CD4-positive, alpha-beta memory T cell (primary cell): Measurements from ENCODE around the gene CAPZB. TPM values are rescaled to one million over a fixed set of nuclear protein-coding genes. Genes with fewer than 3 reads are reported as not detected.

Experiments used
- CTCF ChIA-PET: fragments of 350-600 bp; sonication (Branson Sonifier 250); formaldehyde crosslinking; loops from one replicate; lab custom pipeline; 2021; ENCODE audit warnings: inconsistent platforms; ENCODE audit not compliant: partially characterized antibody; lab: Charles Lee
- POLR2A ChIA-PET: fragments of 350-600 bp; sonication (Branson Sonifier 250); formaldehyde crosslinking; loops from one replicate; lab custom pipeline; 2021; ENCODE audit not compliant: partially characterized antibody; lab: Charles Lee
- DNase-seq, 5 donors: peaks; one replicate each; pipeline versions ENCODE4 v3.0.0 to v3.0.0-alpha.2; 2020 to 2022; ENCODE audit warnings: mixed read lengths in 1 of 5
- H3K27ac ChIP-seq: one replicate; pipeline ENCODE4 v1.7.0; 2013; ENCODE audit warnings: low read depth, low read length
- H3K27me3 ChIP-seq: 2 replicates; pipeline ENCODE4 v1.7.0; 2013; ENCODE audit warnings: mild to moderate bottlenecking, low read length, moderate library complexity; ENCODE audit not compliant: insufficient read depth
- H3K36me3 ChIP-seq: 2 replicates; pipeline ENCODE4 v1.7.0; 2013; ENCODE audit warnings: mild to moderate bottlenecking, low read length, moderate library complexity; ENCODE audit not compliant: insufficient read depth
- H3K4me1 ChIP-seq: 2 replicates; pipeline ENCODE4 v1.7.0; 2013; ENCODE audit warnings: mild to moderate bottlenecking, low read length, moderate library complexity; ENCODE audit not compliant: insufficient read depth
- H3K4me3 ChIP-seq, 2 donors: one replicate each; pipeline ENCODE4 v1.7.0; 2013; ENCODE audit warnings: low read length in 2 of 2, mild to moderate bottlenecking in 1 of 2
- H3K9me3 ChIP-seq, 2 donors: one replicate each; pipeline ENCODE4 v1.7.0; 2013; ENCODE audit warnings: low read length in 2 of 2, control low read depth in 1 of 2; ENCODE audit not compliant: control insufficient read depth in 1 of 2
- H3K27ac Mint-ChIP-seq, 7 donors: one replicate each; pipeline ENCODE4 v1.8.0; 2020 to 2021; ENCODE audit warnings: mixed read lengths in 7 of 7, mild to moderate bottlenecking in 6 of 7, inconsistent platforms in 3 of 7, moderate library complexity in 3 of 7
- H3K27me3 Mint-ChIP-seq, 2 donors: one replicate each; pipeline ENCODE4 v1.8.0; 2020 to 2021; ENCODE audit warnings: mixed read lengths in 2 of 2
- H3K36me3 Mint-ChIP-seq, 2 donors: one replicate each; pipeline ENCODE4 v1.8.0; 2020 to 2021; ENCODE audit warnings: mixed read lengths in 2 of 2, inconsistent platforms in 1 of 2, mild to moderate bottlenecking in 1 of 2
- H3K4me1 Mint-ChIP-seq, 4 donors: one replicate each; pipeline ENCODE4 v1.8.0; 2020 to 2021; ENCODE audit warnings: mixed read lengths in 4 of 4, mild to moderate bottlenecking in 1 of 4
- H3K4me3 Mint-ChIP-seq, 8 donors: one replicate each; pipeline ENCODE4 v1.8.0; 2020 to 2021; ENCODE audit warnings: mixed read lengths in 8 of 8, mild to moderate bottlenecking in 7 of 8, moderate library complexity in 6 of 8, inconsistent platforms in 3 of 8
- H3K9me3 Mint-ChIP-seq, 8 donors: one replicate each; pipeline ENCODE4 v1.8.0; 2020 to 2021; ENCODE audit warnings: mixed read lengths in 8 of 8, mild to moderate bottlenecking in 5 of 8, inconsistent platforms in 3 of 8, moderate library complexity in 1 of 8
- intact Hi-C: fragments of 100-400 bp; cut with micrococcal nuclease; formaldehyde crosslinking; loops from one replicate; pipeline ENCODE4 v1.15.1; 2023
- polyA plus RNA-seq, 2 donors: library from polyadenylated mRNA; unstranded; fragments of 300-500 nt; fragmentation: Illumina TruSeq; gene quantifications; one replicate each; pipeline ENCODE4 v1.2.3, GENCODE V29; 2021
- total RNA-seq, 2 experiments: library from RNA; stranded (reverse); gene quantifications; one replicate each; pipeline ENCODE4 v1.2.3, GENCODE V29; 2021

The CAPZB gene
- total and polyA plus RNA-seq, 4 experiments from 2014 or later, result 244 to 602 (median 346) TPM

DNA sequence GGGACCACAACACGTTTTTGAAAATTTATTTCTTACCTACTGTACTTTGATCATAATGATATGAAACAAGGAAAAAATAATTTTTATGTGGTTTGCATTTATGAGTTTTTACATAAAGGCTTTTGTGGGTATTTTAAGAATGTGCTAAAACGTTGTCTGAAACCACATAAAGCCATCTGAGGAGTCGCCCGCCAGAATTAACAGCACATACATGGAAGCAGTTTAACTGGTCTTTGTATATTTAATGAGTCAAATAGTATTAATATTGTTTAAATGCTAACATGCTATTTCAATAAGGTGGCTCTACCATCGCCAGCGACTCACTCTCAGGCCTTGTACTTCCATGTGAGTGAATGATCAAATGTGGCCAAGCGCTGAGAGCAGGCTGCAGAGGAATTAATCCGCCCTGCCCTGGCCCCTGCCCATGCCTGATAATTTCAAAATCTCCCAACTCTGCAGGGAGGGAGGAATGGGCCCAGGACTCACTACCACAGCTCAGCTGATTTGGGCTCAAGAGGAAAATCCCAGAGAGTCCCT, 123.7 kb downstream of the CAPZB start:
- Mint-ChIP-seq H3K4me3 (no peak overlapping the region), H3K36me3 (peaks cover 13 to 41% of the 10 kb centered on the region in 2 donors), H3K27me3 (no peaks in the 10 kb centered on the region), H3K27ac (peak overlapping the region in 4 of 7 donors; percentile 38 to 67 (median 60)), H3K9me3 (no peaks in the 10 kb centered on the region), H3K4me1 (peaks cover 32 to 69% (median 47%) of the 10 kb centered on the region in 4 donors)
- no peaks in the 10 kb centered on the region for H3K9me3 ChIP-seq
- ChIA-PET CTCF (interaction anchor here (1.7 to 3.7 kb wide), 2 partner anchors 19 to 221 kb away, joined by 6 to 14 read pairs; no protein-coding TSS in a partner anchor), POLR2A (no interaction called here)
- H3K4me3 ChIP-seq, result no peak overlapping the region
- no peak overlapping the region for H3K27ac ChIP-seq
- H3K4me1 ChIP-seq, result peaks cover 20% of the 10 kb centered on the region
- H3K27me3 ChIP-seq, result no peaks in the 10 kb centered on the region
- DNase-seq, result no peak
- intact Hi-C loops, result no loop called here
- peaks cover 16% of the 10 kb centered on the region for H3K36me3 ChIP-seq

DNA sequence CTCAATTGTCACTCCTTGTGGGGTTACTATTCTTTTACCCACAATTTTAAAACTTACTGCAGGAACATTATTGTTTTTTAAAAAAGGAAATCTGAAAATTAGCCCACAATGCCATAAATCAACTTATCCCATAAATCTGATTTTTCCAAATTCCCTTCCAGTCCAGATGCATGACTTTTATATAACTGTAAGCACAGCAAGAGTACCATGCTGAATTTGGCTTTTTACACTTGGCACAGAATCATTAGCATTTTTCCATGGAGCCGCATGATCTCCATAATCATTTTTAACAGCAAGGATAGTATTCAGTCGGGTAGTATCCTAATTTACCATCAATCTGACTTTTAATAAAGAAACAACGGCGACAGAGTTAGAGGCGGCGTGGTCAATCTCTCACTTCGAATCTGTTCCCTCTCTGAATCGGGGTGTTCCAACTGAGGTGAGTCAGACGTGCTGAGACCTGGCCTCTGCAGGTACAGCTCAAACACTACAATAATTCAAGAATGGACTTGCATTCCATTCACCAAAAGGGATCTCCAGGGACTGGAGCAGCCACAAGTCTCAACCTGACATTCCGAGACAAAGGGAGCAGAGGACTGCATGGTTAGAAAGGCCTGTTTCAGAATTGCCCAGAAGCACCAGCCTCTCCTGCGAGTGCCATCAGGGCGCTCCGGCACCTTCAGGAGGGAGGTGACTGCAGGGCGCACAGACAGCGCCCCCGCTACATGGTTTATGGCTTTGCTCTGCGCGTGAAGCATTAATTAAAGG, 124.3 kb downstream of the CAPZB start:
- H3K4me1 ChIP-seq, result peaks cover 20% of the 10 kb centered on the region
- Mint-ChIP-seq H3K4me1 (peaks cover 29 to 65% (median 44%) of the 10 kb centered on the region in 4 donors), H3K9me3 (no peaks in the 10 kb centered on the region), H3K27me3 (no peaks in the 10 kb centered on the region), H3K36me3 (peaks cover 13 to 45% of the 10 kb centered on the region in 2 donors), H3K27ac (peak overlapping the region; percentile 15 to 67 (median 54)), H3K4me3 (peak overlapping the region in 4 of 8 donors; percentile 0 to 26 (median 4))
- ChIA-PET POLR2A (no interaction called here), CTCF (interaction anchor here (0.6 kb wide), 1 partner anchor 27 kb away, joined by 3 read pairs; no protein-coding TSS in a partner anchor)
- no peak overlapping the region for H3K27ac ChIP-seq
- H3K9me3 ChIP-seq, result no peaks in the 10 kb centered on the region
- no peak for DNase-seq
- H3K36me3 ChIP-seq, result peaks cover 22% of the 10 kb centered on the region
- no peaks in the 10 kb centered on the region for H3K27me3 ChIP-seq
- intact Hi-C loops, result no loop called here
- H3K4me3 ChIP-seq, result no peak overlapping the region

DNA sequence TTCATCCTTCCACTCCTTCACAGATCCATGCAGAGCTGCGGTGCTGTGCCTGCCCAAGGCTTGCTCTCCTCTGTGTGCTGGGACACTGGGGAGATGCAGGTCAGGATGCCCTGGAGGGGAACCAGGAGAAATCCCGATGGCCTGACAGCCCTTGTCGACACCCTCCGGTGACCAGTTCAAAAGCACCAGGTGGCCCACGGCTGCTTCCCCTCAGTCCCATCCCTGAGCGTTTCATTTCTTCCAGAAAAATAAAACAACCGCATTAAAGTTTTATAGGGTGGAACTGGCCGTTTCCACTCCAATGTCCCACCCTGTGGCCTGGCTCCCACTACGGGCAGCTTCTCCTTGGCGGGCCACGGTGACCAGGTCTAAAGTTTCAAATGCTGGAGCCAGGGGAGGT, 124.9 kb downstream of the CAPZB start:
- peak overlapping the region in 3 of 7 donors; percentile 39 to 67 (median 51) for H3K27ac Mint-ChIP-seq
- DNase-seq, result no peak
- ChIA-PET POLR2A (no interaction called here), CTCF (interaction anchor here (0.6 kb wide), 1 partner anchor 27 kb away, joined by 3 read pairs; no protein-coding TSS in a partner anchor)
- peak overlapping the region in 1 of 8 donors; percentile 26 for H3K4me3 Mint-ChIP-seq
- intact Hi-C loops, result no loop called here
- peaks cover 19 to 48% of the 10 kb centered on the region in 2 donors for H3K36me3 Mint-ChIP-seq
- H3K4me3 ChIP-seq, result no peak overlapping the region
- H3K36me3 ChIP-seq, result peaks cover 28% of the 10 kb centered on the region
- H3K9me3 ChIP-seq, result no peaks in the 10 kb centered on the region
- H3K27ac ChIP-seq, result no peak overlapping the region
- H3K9me3 Mint-ChIP-seq, result no peaks in the 10 kb centered on the region
- peaks cover 20% of the 10 kb centered on the region for H3K4me1 ChIP-seq
- peaks cover 26 to 59% (median 43%) of the 10 kb centered on the region in 4 donors for H3K4me1 Mint-ChIP-seq
- no peaks in the 10 kb centered on the region for H3K27me3 ChIP-seq
- no peaks in the 10 kb centered on the region for H3K27me3 Mint-ChIP-seq

DNA sequence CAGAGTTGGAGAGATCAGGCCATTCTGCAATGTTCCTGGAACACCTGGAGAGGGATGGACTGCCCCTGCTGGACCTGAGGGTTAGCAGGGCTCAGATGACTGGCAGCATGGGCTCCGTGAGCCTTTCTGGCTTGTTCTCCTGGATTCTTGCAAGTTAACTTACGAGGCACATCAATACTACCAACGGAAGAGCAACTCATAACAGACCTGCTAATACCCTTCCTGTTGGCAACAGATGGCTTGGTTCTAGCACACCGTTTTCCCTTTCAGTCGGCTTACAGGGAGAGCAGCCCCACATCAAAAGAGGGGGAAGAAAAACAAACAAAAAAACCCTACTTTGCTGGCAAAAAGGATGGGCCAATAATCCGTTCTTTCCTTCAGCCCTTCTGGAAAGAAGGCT, 125.3 kb downstream of the CAPZB start:
- Histone ChIP-seq H3K36me3 (peaks cover 30% of the 10 kb centered on the region), H3K4me1 (peaks cover 20% of the 10 kb centered on the region), H3K27me3 (no peaks in the 10 kb centered on the region), H3K4me3 (no peak overlapping the region), H3K27ac (no peak overlapping the region), H3K9me3 (no peaks in the 10 kb centered on the region)
- Mint-ChIP-seq H3K27me3 (no peaks in the 10 kb centered on the region), H3K36me3 (peaks cover 17 to 47% of the 10 kb centered on the region in 2 donors), H3K9me3 (no peaks in the 10 kb centered on the region), H3K27ac (peak overlapping the region; percentile 60 to 82 (median 67)), H3K4me1 (peaks cover 23 to 55% (median 39%) of the 10 kb centered on the region in 4 donors), H3K4me3 (peak overlapping the region in 3 of 8 donors; percentile 4 to 73 (median 39))
- POLR2A ChIA-PET, result no interaction called here
- CTCF ChIA-PET, result no interaction called here
- intact Hi-C loops, result no loop called here
- no peak for DNase-seq

DNA sequence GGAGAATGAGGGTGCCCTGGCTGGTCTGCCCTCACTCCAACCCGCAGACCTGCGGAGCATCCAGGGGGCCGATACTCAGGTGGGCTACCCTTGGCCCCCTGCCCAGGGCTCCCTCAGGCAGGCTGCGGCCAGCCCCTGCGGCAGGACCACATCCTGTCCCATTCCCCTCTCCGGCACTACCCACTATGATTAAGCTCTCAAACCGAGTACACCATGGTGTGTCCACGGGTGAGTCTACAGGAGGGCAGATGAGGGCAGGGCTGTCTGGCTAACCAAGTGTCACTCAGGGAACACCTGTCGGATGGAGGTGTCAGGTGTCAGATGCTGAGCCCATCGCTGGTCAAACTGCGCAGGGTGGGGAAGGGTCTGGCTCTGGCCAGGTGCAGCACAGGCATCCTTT, 126.0 kb downstream of the CAPZB start:
- H3K27me3 Mint-ChIP-seq, result no peaks in the 10 kb centered on the region
- peaks cover 35% of the 10 kb centered on the region for H3K36me3 ChIP-seq
- H3K27ac ChIP-seq, result no peak overlapping the region
- H3K27ac Mint-ChIP-seq, result peak overlapping the region in 4 of 7 donors; percentile 18 to 81 (median 66)
- intact Hi-C loops, result no loop called here
- H3K4me1 Mint-ChIP-seq, result peaks cover 19 to 49% (median 35%) of the 10 kb centered on the region in 4 donors
- no peaks in the 10 kb centered on the region for H3K9me3 ChIP-seq
- peaks cover 19 to 49% of the 10 kb centered on the region in 2 donors for H3K36me3 Mint-ChIP-seq
- DNase-seq, result no peak
- no peak overlapping the region for H3K4me3 ChIP-seq
- ChIA-PET CTCF (no interaction called here), POLR2A (no interaction called here)
- H3K9me3 Mint-ChIP-seq, result no peaks in the 10 kb centered on the region
- H3K4me1 ChIP-seq, result peaks cover 20% of the 10 kb centered on the region
- H3K27me3 ChIP-seq, result no peaks in the 10 kb centered on the region
- H3K4me3 Mint-ChIP-seq, result no peak overlapping the region

GRCh38 chr1:19358710-19359109, 126.6 kb downstream of the CAPZB start:
- peaks cover 19 to 43% (median 31%) of the 10 kb centered on the region in 4 donors for H3K4me1 Mint-ChIP-seq
- Histone ChIP-seq H3K4me3 (no peak overlapping the region), H3K27me3 (no peaks in the 10 kb centered on the region), H3K27ac (no peak overlapping the region), H3K36me3 (peaks cover 38% of the 10 kb centered on the region), H3K9me3 (no peaks in the 10 kb centered on the region), H3K4me1 (peaks cover 20% of the 10 kb centered on the region)
- intact Hi-C loops, result no loop called here
- no peaks in the 10 kb centered on the region for H3K9me3 Mint-ChIP-seq
- H3K36me3 Mint-ChIP-seq, result peaks cover 23 to 50% of the 10 kb centered on the region in 2 donors
- DNase-seq, result no peak
- H3K4me3 Mint-ChIP-seq, result no peak overlapping the region
- no peaks in the 10 kb centered on the region for H3K27me3 Mint-ChIP-seq
- POLR2A ChIA-PET, result no interaction called here
- CTCF ChIA-PET, result no interaction called here
- H3K27ac Mint-ChIP-seq, result peak overlapping the region in 3 of 7 donors; percentile 8 to 76 (median 12)

- Mint-ChIP-seq H3K36me3 (peaks cover 28 to 52% of the 10 kb centered on the region in 2 donors), H3K4me3 (peak overlapping the region in 1 of 8 donors; percentile 26), H3K9me3 (no peaks in the 10 kb centered on the region), H3K4me1 (peaks cover 13 to 30% (median 24%) of the 10 kb centered on the region in 4 donors), H3K27ac (peak overlapping the region in 3 of 7 donors; percentile 21 to 55 (median 22)), H3K27me3 (no peaks in the 10 kb centered on the region)
- Histone ChIP-seq H3K4me1 (peaks cover 20% of the 10 kb centered on the region), H3K4me3 (no peak overlapping the region), H3K27ac (no peak overlapping the region), H3K27me3 (no peaks in the 10 kb centered on the region), H3K9me3 (no peaks in the 10 kb centered on the region), H3K36me3 (peaks cover 50% of the 10 kb centered on the region)
- intact Hi-C loops, result no loop called here
- ChIA-PET POLR2A (no interaction called here), CTCF (no interaction called here)
- no peak for DNase-seq
Observed at GRCh38 chr1:19357299-19357986, 127.9 kb downstream of the CAPZB start.
